ENCODE measurements around the gene ALDH1A1. TPM values are rescaled to one million over a fixed set of nuclear protein-coding genes. Genes with fewer than 3 reads are reported as not detected.

The ALDH1A1 gene
- total and polyA plus RNA-seq, 2 donors from 2014 or later: 191 to 295 TPM

DNA sequence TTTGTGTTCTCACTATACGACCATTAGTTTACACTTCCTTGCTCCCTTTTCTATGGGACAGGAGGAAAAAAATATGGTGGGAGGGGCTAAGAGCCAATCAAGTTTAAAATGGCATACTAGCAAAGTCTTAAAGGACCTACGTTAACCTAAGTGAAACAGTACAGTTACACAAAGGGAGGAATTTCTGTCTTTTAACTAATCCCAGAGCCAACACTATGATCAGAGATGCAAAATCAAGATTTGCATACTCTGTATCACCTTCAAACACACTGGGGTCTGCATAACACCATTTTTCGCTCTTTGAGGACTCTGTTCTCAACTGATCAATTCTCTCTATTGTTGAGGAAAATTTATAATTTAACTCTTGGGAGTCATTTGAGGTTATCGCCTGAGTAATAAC, 49.8 kb downstream of the ALDH1A1 start:
- FAIRE-seq (no peak), DNase-seq (no peak)
- intact Hi-C loops (cut with DNase I): no loop called here
- no peaks in the 10 kb centered on the region for H3K4me1 ChIP-seq (ENCODE audit: control insufficient read depth in 2 of 3, insufficient read depth in 2 of 3, low read depth in 1 of 3, low read length in 3 of 3)
- no peaks in the 10 kb centered on the region for H3K27me3 ChIP-seq (ENCODE audit: control insufficient read depth, insufficient read depth, low read length)
- H3K4me3 ChIP-seq (ENCODE audit: low read length in 3 of 3): no peak overlapping the region
- H3K9me3 ChIP-seq (ENCODE audit: control insufficient read depth in 2 of 3, insufficient read depth in 1 of 3, low read length in 3 of 3): no peaks in the 10 kb centered on the region
- no peak overlapping the region for H3K9ac ChIP-seq (ENCODE audit: low read length in 3 of 3)
- TF ChIP-seq, protein P1, sequence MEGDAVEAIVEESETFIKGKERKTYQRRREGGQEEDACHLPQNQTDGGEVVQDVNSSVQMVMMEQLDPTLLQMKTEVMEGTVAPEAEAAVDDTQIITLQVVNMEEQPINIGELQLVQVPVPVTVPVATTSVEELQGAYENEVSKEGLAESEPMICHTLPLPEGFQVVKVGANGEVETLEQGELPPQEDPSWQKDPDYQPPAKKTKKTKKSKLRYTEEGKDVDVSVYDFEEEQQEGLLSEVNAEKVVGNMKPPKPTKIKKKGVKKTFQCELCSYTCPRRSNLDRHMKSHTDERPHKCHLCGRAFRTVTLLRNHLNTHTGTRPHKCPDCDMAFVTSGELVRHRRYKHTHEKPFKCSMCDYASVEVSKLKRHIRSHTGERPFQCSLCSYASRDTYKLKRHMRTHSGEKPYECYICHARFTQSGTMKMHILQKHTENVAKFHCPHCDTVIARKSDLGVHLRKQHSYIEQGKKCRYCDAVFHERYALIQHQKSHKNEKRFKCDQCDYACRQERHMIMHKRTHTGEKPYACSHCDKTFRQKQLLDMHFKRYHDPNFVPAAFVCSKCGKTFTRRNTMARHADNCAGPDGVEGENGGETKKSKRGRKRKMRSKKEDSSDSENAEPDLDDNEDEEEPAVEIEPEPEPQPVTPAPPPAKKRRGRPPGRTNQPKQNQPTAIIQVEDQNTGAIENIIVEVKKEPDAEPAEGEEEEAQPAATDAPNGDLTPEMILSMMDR (IDR thresholded peaks at IDR 0.05; ENCODE audit: borderline replicate concordance, extremely low read depth, insufficient read depth): no peak
- H3K27ac ChIP-seq (ENCODE audit: low read depth in 2 of 2, low read length in 2 of 2): no peak overlapping the region
- peaks cover 0 to 14% (median 2%) of the 10 kb centered on the region in 3 donors for H3K36me3 ChIP-seq (ENCODE audit: control insufficient read depth in 2 of 3, insufficient read depth in 3 of 3, low read length in 3 of 3)

DNA sequence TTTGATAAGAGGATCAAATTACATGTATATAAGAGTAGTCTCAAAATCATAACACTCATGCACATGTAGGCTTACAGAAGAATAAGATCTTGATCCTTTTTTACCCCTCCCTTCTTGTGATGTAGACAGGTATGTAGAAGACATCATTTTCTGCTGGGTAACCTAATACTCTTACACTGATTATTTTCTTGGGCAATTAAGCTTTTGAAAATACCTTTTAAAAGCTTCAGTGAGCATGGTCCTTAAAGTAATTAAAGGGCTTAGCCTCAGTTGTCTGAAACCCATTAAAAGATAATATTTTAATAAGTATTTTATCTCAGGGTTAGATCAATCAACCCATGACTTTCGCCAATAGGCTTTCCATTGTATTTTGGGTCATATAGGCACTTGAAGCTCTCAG, 50.6 kb downstream of the ALDH1A1 start:
- H3K4me3 ChIP-seq (ENCODE audit: low read length in 3 of 3): no peak overlapping the region
- H3K9me3 ChIP-seq (ENCODE audit: control insufficient read depth in 2 of 3, insufficient read depth in 1 of 3, low read length in 3 of 3): no peaks in the 10 kb centered on the region
- H3K4me1 ChIP-seq (ENCODE audit: control insufficient read depth in 2 of 3, insufficient read depth in 2 of 3, low read depth in 1 of 3, low read length in 3 of 3): no peaks in the 10 kb centered on the region
- FAIRE-seq: no peak
- TF ChIP-seq, protein P1 (IDR thresholded peaks at IDR 0.05; ENCODE audit: borderline replicate concordance, extremely low read depth, insufficient read depth): no peak
- peaks cover 0 to 14% (median 2%) of the 10 kb centered on the region in 3 donors for H3K36me3 ChIP-seq (ENCODE audit: control insufficient read depth in 2 of 3, insufficient read depth in 3 of 3, low read length in 3 of 3)
- peak in 2 of 5 donors; percentile 9 to 10 for DNase-seq
- no peak overlapping the region for H3K9ac ChIP-seq (ENCODE audit: low read length in 3 of 3)
- intact Hi-C loops (cut with DNase I): no loop called here
- H3K27ac ChIP-seq (ENCODE audit: low read depth in 2 of 2, low read length in 2 of 2): no peak overlapping the region
- no peaks in the 10 kb centered on the region for H3K27me3 ChIP-seq (ENCODE audit: control insufficient read depth, insufficient read depth, low read length)

DNA sequence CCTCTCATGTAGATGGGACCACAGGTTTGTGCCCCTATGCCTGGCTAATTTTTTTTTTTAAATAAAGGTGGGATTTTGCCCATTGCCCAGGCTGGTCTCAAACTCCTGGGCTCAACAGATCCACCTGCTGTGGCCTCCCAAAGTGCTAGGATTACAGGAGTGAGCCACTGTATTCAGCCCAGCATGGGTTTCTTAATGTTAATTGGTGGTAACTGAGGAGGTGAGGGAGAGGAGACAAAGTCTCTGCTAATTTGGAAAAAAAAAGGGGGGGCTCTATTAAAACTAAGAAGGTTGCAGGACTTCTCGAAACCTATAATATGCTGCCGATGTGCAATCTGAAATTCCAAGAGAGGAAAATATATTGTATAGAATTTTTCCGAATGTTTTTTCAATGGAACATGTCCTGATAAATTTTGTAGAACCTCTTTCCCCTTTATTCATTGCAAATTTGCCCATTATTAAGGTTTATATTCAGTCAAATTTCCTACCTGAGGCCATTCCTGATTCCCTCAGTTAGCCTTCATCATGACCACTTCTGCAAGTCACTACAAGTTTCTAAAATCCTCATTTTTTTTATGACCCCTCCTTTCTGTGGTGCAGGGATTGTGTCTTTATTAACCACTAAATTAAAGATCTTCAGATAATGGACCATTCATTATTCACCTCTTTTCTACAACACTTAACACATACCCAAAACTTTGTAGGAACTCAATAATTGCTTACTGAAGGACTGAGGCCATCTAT, 52.9 kb downstream of the ALDH1A1 start:
- intact Hi-C loops (cut with DNase I): no loop called here
- Histone ChIP-seq H3K4me3 (ENCODE audit: low read length in 3 of 3) (no peak overlapping the region), H3K36me3 (ENCODE audit: control insufficient read depth in 2 of 3, insufficient read depth in 3 of 3, low read length in 3 of 3) (peaks cover 0 to 14% (median 2%) of the 10 kb centered on the region in 3 donors), H3K27me3 (ENCODE audit: control insufficient read depth, insufficient read depth, low read length) (no peaks in the 10 kb centered on the region), H3K9ac (ENCODE audit: low read length in 3 of 3) (no peak overlapping the region), H3K9me3 (ENCODE audit: control insufficient read depth in 2 of 3, insufficient read depth in 1 of 3, low read length in 3 of 3) (no peaks in the 10 kb centered on the region), H3K27ac (ENCODE audit: low read depth in 2 of 2, low read length in 2 of 2) (no peak overlapping the region), H3K4me1 (ENCODE audit: control insufficient read depth in 2 of 3, insufficient read depth in 2 of 3, low read depth in 1 of 3, low read length in 3 of 3) (no peaks in the 10 kb centered on the region)
- FAIRE-seq (no peak), DNase-seq (no peak)
- TF ChIP-seq, protein P1 (IDR thresholded peaks at IDR 0.05; ENCODE audit: borderline replicate concordance, extremely low read depth, insufficient read depth): no peak
